Stomach (tissue), 4 donors: ENCODE data around the gene RAB26.
"Not testable (repeated sequence)": the region's sequence is repeated elsewhere in the genome, so short reads cannot be mapped to it uniquely, and the experiment has no call there.

Experiments
- POLR2A ChIP-seq, 4 donors: fragments of 450-650 bp; IDR thresholded peaks; one replicate each; pipeline ENCODE4 v1.6.1; 2016; ENCODE audit warnings: antibody characterized with exemption in 4 of 4, control low read depth in 2 of 4, mild to moderate bottlenecking in 1 of 4, moderate library complexity in 1 of 4
- TF ChIP-seq, protein P1 (sequence below), 7 experiments: fragments of 450-650 bp in 4 of 7; fragments of 200-600 bp in 3 of 7; sonication (generic) in 3 of 7; IDR thresholded peaks; one replicate each; pipeline ENCODE4 v1.5.1; 2016 to 2019; ENCODE audit warnings: antibody characterized with exemption in 7 of 7, control low read depth in 2 of 7, mild to moderate bottlenecking in 1 of 7

DNA sequence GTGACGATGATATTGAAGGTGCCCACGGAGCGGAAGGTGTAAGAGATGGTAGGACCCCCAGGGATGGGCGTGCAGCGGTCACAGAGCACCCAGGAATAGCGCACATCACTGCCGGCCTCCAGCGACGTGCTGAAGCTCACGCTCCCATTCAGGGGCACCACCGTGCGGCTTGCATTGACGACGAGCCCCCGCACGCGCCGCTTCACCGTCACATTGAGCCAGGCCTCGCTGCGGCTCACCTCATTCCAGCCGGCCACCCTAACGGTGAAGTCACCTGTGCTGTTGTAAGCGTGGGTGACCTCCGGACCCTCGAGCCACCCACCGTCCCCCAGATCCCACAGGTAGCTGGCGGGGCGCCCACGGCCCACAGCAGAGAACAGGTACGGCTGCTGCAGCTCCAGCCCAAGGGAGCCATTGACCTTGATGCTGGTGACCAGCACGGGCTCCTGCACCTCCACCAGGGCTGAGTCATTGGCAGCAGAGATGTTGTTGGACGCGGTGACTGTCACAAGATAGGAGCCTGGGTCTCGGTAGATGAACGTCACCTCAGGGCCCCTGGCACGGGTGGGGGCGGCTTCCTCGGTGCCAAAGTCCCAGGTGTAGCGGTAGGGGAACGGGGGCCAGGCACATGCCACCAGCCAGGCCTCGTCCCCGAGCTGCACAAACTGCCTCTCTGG is 38.0 kb upstream of the RAB26 start:
- TF ChIP-seq, protein P1, sequence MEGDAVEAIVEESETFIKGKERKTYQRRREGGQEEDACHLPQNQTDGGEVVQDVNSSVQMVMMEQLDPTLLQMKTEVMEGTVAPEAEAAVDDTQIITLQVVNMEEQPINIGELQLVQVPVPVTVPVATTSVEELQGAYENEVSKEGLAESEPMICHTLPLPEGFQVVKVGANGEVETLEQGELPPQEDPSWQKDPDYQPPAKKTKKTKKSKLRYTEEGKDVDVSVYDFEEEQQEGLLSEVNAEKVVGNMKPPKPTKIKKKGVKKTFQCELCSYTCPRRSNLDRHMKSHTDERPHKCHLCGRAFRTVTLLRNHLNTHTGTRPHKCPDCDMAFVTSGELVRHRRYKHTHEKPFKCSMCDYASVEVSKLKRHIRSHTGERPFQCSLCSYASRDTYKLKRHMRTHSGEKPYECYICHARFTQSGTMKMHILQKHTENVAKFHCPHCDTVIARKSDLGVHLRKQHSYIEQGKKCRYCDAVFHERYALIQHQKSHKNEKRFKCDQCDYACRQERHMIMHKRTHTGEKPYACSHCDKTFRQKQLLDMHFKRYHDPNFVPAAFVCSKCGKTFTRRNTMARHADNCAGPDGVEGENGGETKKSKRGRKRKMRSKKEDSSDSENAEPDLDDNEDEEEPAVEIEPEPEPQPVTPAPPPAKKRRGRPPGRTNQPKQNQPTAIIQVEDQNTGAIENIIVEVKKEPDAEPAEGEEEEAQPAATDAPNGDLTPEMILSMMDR (IDR thresholded peaks at IDR 0.05) = not testable (repeated sequence)
- not testable (repeated sequence) for TF ChIP-seq POLR2A (IDR thresholded peaks at IDR 0.05)
